Measurements from ENCODE around the gene CHI3L1. TPM values are rescaled to one million over a fixed set of nuclear protein-coding genes. Genes with fewer than 3 reads are reported as not detected.
"Not testable (repeated sequence)": the region's sequence is repeated elsewhere in the genome, so short reads cannot be mapped to it uniquely, and the experiment has no call there.

CHI3L1 gene
- total RNA-seq (10 to 100 TPM in 1 of 10 donors, 1 to 10 TPM in 3, under 1 TPM in 5, not detected in 1; 0.15 to 11.0 (median 0.42) TPM), polyA plus RNA-seq (10 to 100 TPM in 1 of 2 donors, 1 to 10 TPM in 1; 2.2 to 14.3 TPM)
- long read RNA-seq, donor 1, partial matches to known transcripts = 0 of 1 reads
- long read RNA-seq, donor 1, other reads (novel, unspliced or antisense) = 0 of 1 reads
- long read RNA-seq, donor 2 = 0 reads
- long read RNA-seq, donor 3, transcript CHI3L1-201 (10 exons, 1,792 nt) = major isoform, 7 of 22 reads
- long read RNA-seq, donor 3, partial matches to known transcripts = 0 of 22 reads
- long read RNA-seq, donor 3, other reads (novel, unspliced or antisense) = 12 of 22 reads

GRCh38 chr1:203186446-203187303 lies at the start of gene CHI3L1:
Gene CHI3L1, minus strand, starts transcription at chr1:203186704. Its CDS starts 81 bp downstream, at chr1:203186623.
- WGBS, 2 donors = 50 to 60% methylated on average over 14 of the region's 14 CpGs
- intact Hi-C loops (cut with DNase I) = no loop called here
- DNase-seq = no peak
- peaks cover 0 to 19% (median 4%) of the 10 kb centered on the region in 9 donors for H3K4me1 ChIP-seq
- peak in 2 of 8 donors; percentile 11 to 15 for ATAC-seq
- H3K27ac ChIP-seq = peak within 1 kb of the TSS in 1 of 10 donors; percentile 16
- no peak for TF ChIP-seq CTCF (IDR thresholded peaks at IDR 0.05)
- peaks cover 0 to 4% (median 0%) of the 10 kb centered on the region in 7 donors for H3K27me3 ChIP-seq
- no peaks in the 10 kb centered on the region for H3K36me3 ChIP-seq
- H3K4me3 ChIP-seq = no peak within 1 kb of the TSS
- H3K9me3 ChIP-seq = no peaks in the 10 kb centered on the region

- H3K36me3 ChIP-seq; intact Hi-C loops (cut with DNase I); DNase-seq; ATAC-seq; H3K4me3 ChIP-seq; H3K4me1 ChIP-seq; H3K27ac ChIP-seq: not testable (repeated sequence)
- Histone ChIP-seq H3K9me3 (peaks cover 0 to 26% (median 11%) of the 10 kb centered on the region in 11 donors), H3K27me3 (peaks cover 0 to 22% (median 11%) of the 10 kb centered on the region in 7 donors)
- WGBS, 2 donors = 86 to 90% methylated on average over 7 of the region's 7 CpGs
These were observed 48.4 kb upstream of the CHI3L1 start for GRCh38 chr1:203234901-203235300.

- 86 to 95% methylated on average over 7 of the region's 7 CpGs for WGBS, 2 donors
- intact Hi-C loops (cut with DNase I) = no loop called here
- Histone ChIP-seq H3K9me3 (peaks cover 0 to 8% (median under 1%) of the 10 kb centered on the region in 11 donors), H3K36me3 (no peaks in the 10 kb centered on the region), H3K4me1 (no peaks in the 10 kb centered on the region), H3K27ac (no peak within 1 kb of the TSS), H3K27me3 (peaks cover 0 to 25% (median 17%) of the 10 kb centered on the region in 7 donors), H3K4me3 (no peak within 1 kb of the TSS)
- DNase-seq (no peak), ATAC-seq (no peak)
- TF ChIP-seq CTCF (IDR thresholded peaks at IDR 0.05) = no peak
These were observed 43.1 kb upstream of the CHI3L1 start, which contains the start of gene CHIT1 for GRCh38 chr1:203229471-203230135. Gene CHIT1, minus strand, starts transcription at chr1:203229673. Its CDS starts 37 bp downstream, at chr1:203229636.

GRCh38 chr1:203228670-203229069 lies 42.2 kb upstream of the CHI3L1 start:
- Histone ChIP-seq H3K9me3 (no peaks in the 10 kb centered on the region), H3K27ac (no peak overlapping the region), H3K4me3 (no peak overlapping the region), H3K4me1 (no peaks in the 10 kb centered on the region), H3K36me3 (no peaks in the 10 kb centered on the region), H3K27me3 (peaks cover 0 to 34% (median 17%) of the 10 kb centered on the region in 7 donors)
- no peak for DNase-seq
- no peak for TF ChIP-seq CTCF (IDR thresholded peaks at IDR 0.05)
- 73 to 74% methylated on average over 4 of the region's 4 CpGs for WGBS, 2 donors
- intact Hi-C loops (cut with DNase I) = no loop called here
- no peak for ATAC-seq
